OCI-LY3 (cell line): Measurements from ENCODE around the gene GNG14.
"Not testable (repeated sequence)": the region's sequence is repeated elsewhere in the genome, so short reads cannot be mapped to it uniquely, and the experiment has no call there.

Experiments used
- H2AFZ ChIP-seq: fragments of 200-600, 300-600 bp; shearing (Covaris generic); 2 replicates; pipeline ENCODE4 v1.6.0; 2014; ENCODE audit warnings: antibody characterized with exemption, low read depth, low read length
- H3K27ac ChIP-seq: fragments of 200-600, 300-600 bp; sonication (generic); 2 replicates; pipeline ENCODE4 v1.5.1; 2014; ENCODE audit warnings: mild to moderate bottlenecking, low read length, moderate library complexity, mixed read lengths
- H3K27me3 ChIP-seq: fragments of 200-600, 300-600 bp; sonication (generic); 2 replicates; pipeline ENCODE4 v1.6.1; 2014; ENCODE audit warnings: low read depth, low read length, mixed read lengths
- H3K36me3 ChIP-seq: fragments of 200-600, 300-600 bp; sonication (generic); replicated peaks from 2 replicates; pipeline ENCODE3; 2014; ENCODE audit warnings: low read depth, low read length, mixed read lengths
- H3K4me1 ChIP-seq: fragments of 300-600, 200-600 bp; sonication (generic); 2 replicates; pipeline ENCODE4 v1.6.1; 2014; ENCODE audit warnings: low read length, mixed read lengths
- H3K4me2 ChIP-seq: fragments of 200-600, 300-600 bp; sonication (generic); 2 replicates; pipeline ENCODE4 v1.6.1; 2014; ENCODE audit warnings: low read length, mixed read lengths
- H3K4me3 ChIP-seq: fragments of 300-600, 200-600 bp; sonication (generic); 2 replicates; pipeline ENCODE4 v1.5.1; 2014; ENCODE audit warnings: antibody characterized with exemption, mild to moderate bottlenecking, low read length, moderate library complexity
- H3K79me2 ChIP-seq: fragments of 300-600, 200-600 bp; shearing (Covaris generic); 2 replicates; pipeline ENCODE4 v1.6.1; 2014; ENCODE audit warnings: mild to moderate bottlenecking, low read length, mixed read lengths
- H3K9ac ChIP-seq: fragments of 300-600, 200-600 bp; shearing (Covaris generic); 2 replicates; pipeline ENCODE4 v1.6.0; 2014; ENCODE audit warnings: mild to moderate bottlenecking, low read length, moderate library complexity
- H3K9me3 ChIP-seq: fragments of 200-600, 300-600 bp; shearing (Covaris generic); 2 replicates; pipeline ENCODE4 v1.6.1; 2014; ENCODE audit warnings: low read length, mixed read lengths; ENCODE audit not compliant: insufficient read depth
- H4K20me1 ChIP-seq: fragments of 200-600, 300-600 bp; sonication (generic); 2 replicates; pipeline ENCODE4 v1.6.1; 2016; ENCODE audit warnings: low read length, mixed read lengths; ENCODE audit not compliant: insufficient read depth
- EZH2phosphoT487 ChIP-seq: fragments of 200-600 bp; shearing (Covaris generic); IDR thresholded peaks from 2 replicates; pipeline ENCODE4 v1.6.1; 2018; ENCODE audit warnings: antibody characterized with exemption, mixed run types, low read depth
- TF ChIP-seq, protein P1 (sequence below): fragments of 200-600, 300-600 bp; sonication (generic); IDR thresholded peaks from 2 replicates; pipeline ENCODE4 v1.5.1; 2014; ENCODE audit warnings: antibody characterized with exemption, low read length, low read depth

GNG14 gene

GRCh38 chr19:12675940-12676339 lies 11.9 kb upstream of the GNG14 start:
- Histone ChIP-seq H4K20me1 (peaks cover 10% of the 10 kb centered on the region; the same call in 1 of the 2 replicates), H3K36me3 (peaks cover 55% of the 10 kb centered on the region), H3K4me1 (peaks cover 5% of the 10 kb centered on the region; the same call in 1 of the 2 replicates), H3K4me3 (no peak overlapping the region), H2AFZ (no peak overlapping the region), H3K79me2 (peaks cover 25% of the 10 kb centered on the region), H3K9me3 (no peaks in the 10 kb centered on the region), H3K4me2 (no peak overlapping the region), H3K27me3 (no peaks in the 10 kb centered on the region), H3K9ac (no peak overlapping the region), H3K27ac (no peak overlapping the region)
- TF ChIP-seq, protein P1, sequence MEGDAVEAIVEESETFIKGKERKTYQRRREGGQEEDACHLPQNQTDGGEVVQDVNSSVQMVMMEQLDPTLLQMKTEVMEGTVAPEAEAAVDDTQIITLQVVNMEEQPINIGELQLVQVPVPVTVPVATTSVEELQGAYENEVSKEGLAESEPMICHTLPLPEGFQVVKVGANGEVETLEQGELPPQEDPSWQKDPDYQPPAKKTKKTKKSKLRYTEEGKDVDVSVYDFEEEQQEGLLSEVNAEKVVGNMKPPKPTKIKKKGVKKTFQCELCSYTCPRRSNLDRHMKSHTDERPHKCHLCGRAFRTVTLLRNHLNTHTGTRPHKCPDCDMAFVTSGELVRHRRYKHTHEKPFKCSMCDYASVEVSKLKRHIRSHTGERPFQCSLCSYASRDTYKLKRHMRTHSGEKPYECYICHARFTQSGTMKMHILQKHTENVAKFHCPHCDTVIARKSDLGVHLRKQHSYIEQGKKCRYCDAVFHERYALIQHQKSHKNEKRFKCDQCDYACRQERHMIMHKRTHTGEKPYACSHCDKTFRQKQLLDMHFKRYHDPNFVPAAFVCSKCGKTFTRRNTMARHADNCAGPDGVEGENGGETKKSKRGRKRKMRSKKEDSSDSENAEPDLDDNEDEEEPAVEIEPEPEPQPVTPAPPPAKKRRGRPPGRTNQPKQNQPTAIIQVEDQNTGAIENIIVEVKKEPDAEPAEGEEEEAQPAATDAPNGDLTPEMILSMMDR: no peak
- no peak for TF ChIP-seq EZH2phosphoT487

- Histone ChIP-seq H3K79me2 (peaks cover 26% of the 10 kb centered on the region), H3K4me3 (no peak overlapping the region), H3K9ac (no peak overlapping the region), H2AFZ (no peak overlapping the region), H3K27ac (no peak overlapping the region), H3K27me3 (no peaks in the 10 kb centered on the region), H3K4me1 (peaks cover 5% of the 10 kb centered on the region; the same call in 1 of the 2 replicates), H3K9me3 (no peaks in the 10 kb centered on the region), H4K20me1 (peaks cover 10% of the 10 kb centered on the region; the same call in 1 of the 2 replicates), H3K36me3 (peaks cover 55% of the 10 kb centered on the region), H3K4me2 (no peak overlapping the region)
- TF ChIP-seq EZH2phosphoT487: no peak
- TF ChIP-seq, protein P1: peak; percentile 88
These were observed 11.4 kb upstream of the GNG14 start for GRCh38 chr19:12676384-12676792.

DNA sequence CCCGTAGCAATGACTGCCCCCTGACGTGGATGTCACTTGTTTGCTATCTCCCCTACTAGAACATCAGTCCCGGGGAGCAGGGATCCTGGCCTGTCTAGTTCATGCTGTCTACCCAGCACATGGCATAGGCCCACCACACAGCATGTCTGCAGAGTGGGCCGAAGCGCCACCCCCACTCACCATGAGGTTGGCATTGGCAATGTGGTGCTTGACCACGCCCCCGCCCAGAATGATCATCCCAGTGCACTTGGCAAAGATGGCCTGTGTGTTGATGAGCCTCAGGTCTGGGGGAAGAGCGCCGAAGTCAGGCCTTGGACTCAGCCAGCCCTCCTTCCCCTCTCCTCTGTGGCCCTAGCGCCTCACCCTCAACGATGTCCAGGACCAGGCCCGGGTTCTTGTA lies 10.9 kb upstream of the GNG14 start:
- H3K9me3 ChIP-seq: no peaks in the 10 kb centered on the region
- H3K4me3 ChIP-seq: no peak overlapping the region
- peaks cover 5% of the 10 kb centered on the region; the same call in 1 of the 2 replicates for H3K4me1 ChIP-seq
- peaks cover 55% of the 10 kb centered on the region for H3K36me3 ChIP-seq
- H4K20me1 ChIP-seq: peaks cover 10% of the 10 kb centered on the region; the same call in 1 of the 2 replicates
- no peak overlapping the region for H3K27ac ChIP-seq
- no peaks in the 10 kb centered on the region for H3K27me3 ChIP-seq
- peaks cover 26% of the 10 kb centered on the region for H3K79me2 ChIP-seq
- no peak overlapping the region for H2AFZ ChIP-seq
- TF ChIP-seq EZH2phosphoT487: no peak
- TF ChIP-seq, protein P1: no peak
- H3K9ac ChIP-seq: no peak overlapping the region
- no peak overlapping the region for H3K4me2 ChIP-seq

DNA sequence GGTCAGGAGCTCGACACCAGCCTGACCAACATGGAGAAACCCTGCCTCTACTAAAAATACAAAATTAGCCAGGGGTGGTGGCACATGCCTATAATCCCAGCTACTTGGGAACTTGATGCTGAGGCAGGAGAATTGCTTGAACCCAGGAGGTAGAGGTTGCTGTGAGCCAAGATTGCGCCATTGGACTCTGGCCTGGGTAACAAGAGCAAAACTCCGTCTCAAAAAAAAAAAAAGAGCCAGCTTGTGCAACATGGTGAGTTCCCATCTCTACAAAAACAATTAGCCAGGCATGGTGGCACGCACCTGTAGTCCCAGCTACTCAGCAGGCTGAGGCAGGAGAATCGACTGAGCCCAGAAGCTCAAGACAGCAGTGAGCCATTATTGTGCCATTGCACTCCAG lies 9.8 kb upstream of the GNG14 start:
- not testable (repeated sequence) for H3K9ac ChIP-seq, H4K20me1 ChIP-seq, H3K27me3 ChIP-seq, H3K4me1 ChIP-seq, H3K4me3 ChIP-seq, H3K27ac ChIP-seq, H3K4me2 ChIP-seq, H3K9me3 ChIP-seq, H2AFZ ChIP-seq
- Histone ChIP-seq H3K36me3 (peaks cover 53% of the 10 kb centered on the region), H3K79me2 (peaks cover 26% of the 10 kb centered on the region)
